HepG2 (cell line): Measurements from ENCODE around the gene SLC35F6. TPM values are rescaled to one million over a fixed set of nuclear protein-coding genes. Genes with fewer than 3 reads are reported as not detected.

Source experiments
- ARHGAP35 ChIP-seq: sonication (generic); formaldehyde crosslinking; IDR thresholded peaks from 2 replicates; pipeline ENCODE4 v1.9.0; 2022; ENCODE audit warnings: mild to moderate bottlenecking, inconsistent platforms, moderate library complexity, missing genetic modification reagents, borderline replicate concordance
- BCL6 ChIP-seq: IDR thresholded peaks from 2 replicates; pipeline ENCODE4 v1.6.1; 2016; ENCODE audit warnings: missing genetic modification reagents, missing compliant biosample characterization
- KDM3A ChIP-seq: IDR thresholded peaks from 2 replicates; pipeline ENCODE4 v1.6.1; 2018; ENCODE audit warnings: low read depth, missing compliant biosample characterization
- NCOA5 ChIP-seq: sonication (generic); formaldehyde crosslinking; IDR thresholded peaks from 2 replicates; pipeline ENCODE4 v1.4.0; 2020; ENCODE audit warnings: missing genetic modification reagents
- PHF5A ChIP-seq: IDR thresholded peaks from one replicate; pipeline ENCODE4 v1.6.1; 2018; ENCODE audit warnings: low read depth, missing genetic modification reagents; ENCODE audit not compliant: unreplicated experiment
- SRSF4 ChIP-seq: fragments of 200-400 bp; formaldehyde crosslinking; IDR thresholded peaks from one replicate; pipeline ENCODE4 v1.6.1; 2018; ENCODE audit warnings: mild to moderate bottlenecking, low read depth, low read length, moderate library complexity; ENCODE audit not compliant: poor library complexity, severe bottlenecking
- ZNF619 ChIP-seq: sonication (generic); formaldehyde crosslinking; IDR thresholded peaks from 2 replicates; pipeline ENCODE4 v1.4.0; 2020; ENCODE audit warnings: mild to moderate bottlenecking, missing genetic modification reagents
- polyA plus RNA-seq, 8 experiments: library from polyadenylated mRNA; depleted of rRNA in 3 of 8; stranded (reverse) in 7 of 8; unstranded in 1 of 8; fragments of >200 nt; fragmentation: Illumina TruSeq in 4 of 8; extraction: Trizol in 4 of 8; gene quantifications; 2 replicates each; pipeline versions ENCODE4 v1.2.1 to v1.2.3, GENCODE V29; 2011 to 2016; ENCODE audit warnings: low read depth in 4 of 8, missing spikeins in 1 of 8, mixed read lengths in 1 of 8; ENCODE audit not compliant: insufficient read depth in 1 of 8
- total RNA-seq, 5 experiments: library from RNA; depleted of rRNA; stranded (reverse); fragments of >200 nt; fragmentation: Illumina TruSeq; extraction: Trizol; gene quantifications; 2 replicates each; pipeline ENCODE4 v1.2.3, GENCODE V29; 2016; ENCODE audit warnings: low read depth in 1 of 5
- TF ChIP-seq, protein P1 (sequence below): sonication (generic); formaldehyde crosslinking; IDR thresholded peaks from 2 replicates; pipeline ENCODE4 v1.5.0; 2020; ENCODE audit warnings: mild to moderate bottlenecking, missing genetic modification reagents, borderline replicate concordance
- TF ChIP-seq, protein P2 (sequence below): IDR thresholded peaks from 2 replicates; pipeline ENCODE4 v1.6.1; 2016; ENCODE audit warnings: low read depth, missing genetic modification reagents, missing compliant biosample characterization
- TF ChIP-seq, protein P3 (sequence below): sonication (generic); formaldehyde crosslinking; IDR thresholded peaks from 2 replicates; pipeline ENCODE4 v1.8.1; 2023; ENCODE audit warnings: mild to moderate bottlenecking, inconsistent platforms, moderate library complexity, missing genetic modification reagents, borderline replicate concordance
- TF ChIP-seq, protein P4 (sequence below): sonication (generic); formaldehyde crosslinking; IDR thresholded peaks from 2 replicates; pipeline ENCODE4 v1.8.1; 2022; ENCODE audit warnings: mild to moderate bottlenecking, missing genetic modification reagents
- TF ChIP-seq, protein P5 (sequence below): IDR thresholded peaks from 2 replicates; pipeline ENCODE4 v1.6.1; 2016; ENCODE audit warnings: missing compliant biosample characterization, missing genetic modification reagents, borderline replicate concordance

Gene SLC35F6
- total and polyA plus RNA-seq, 2 of the 13 experiments (the other 11 are each of a cell fraction or from before 2014, with no cell fraction given): 15.2 to 21.2 TPM

DNA sequence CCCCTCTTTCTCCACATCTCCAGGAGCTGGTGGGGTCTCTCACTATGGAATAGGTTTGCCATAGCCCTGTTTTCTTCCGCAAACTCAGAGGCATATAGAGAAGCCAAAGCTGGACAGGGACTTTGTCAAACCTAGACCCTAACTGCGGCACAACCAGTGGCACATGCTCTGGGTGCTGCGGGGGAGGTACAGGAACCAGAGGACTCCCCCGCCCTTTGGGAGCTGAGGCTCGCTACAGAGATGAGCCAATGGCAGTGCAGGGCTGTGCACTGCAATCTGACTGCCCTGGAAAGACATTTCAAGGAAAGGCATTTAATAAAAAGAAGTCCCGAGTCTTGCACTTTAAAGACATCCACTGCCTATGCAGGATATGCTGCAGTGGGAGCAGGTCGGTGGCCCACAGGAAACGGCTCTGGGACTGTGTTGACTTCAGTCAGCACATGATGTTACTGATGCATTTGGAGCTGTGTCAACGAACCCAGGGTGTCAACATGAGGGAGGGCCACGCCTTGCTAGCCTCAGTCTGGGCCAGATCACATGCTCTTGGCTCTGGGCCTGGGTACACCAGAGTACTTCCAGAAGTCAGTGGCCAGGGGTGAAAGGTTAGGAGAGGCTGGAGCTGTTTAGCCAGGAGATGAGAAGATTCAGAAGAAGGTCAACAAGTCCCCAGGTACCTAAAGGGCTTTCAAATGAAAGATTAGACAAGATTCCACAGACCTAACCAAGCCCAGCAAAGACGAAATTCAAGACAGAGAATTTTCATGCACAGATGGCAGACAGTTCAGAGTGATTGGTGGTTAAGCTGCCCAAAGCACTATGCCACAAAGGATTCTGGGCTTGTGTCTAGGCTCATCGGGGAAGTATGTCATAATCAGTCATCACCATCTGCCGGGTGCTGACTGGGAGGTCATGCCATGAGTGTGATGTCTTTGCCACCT is 8.2 kb downstream of the SLC35F6 start (continued):
- TF ChIP-seq, protein P1, sequence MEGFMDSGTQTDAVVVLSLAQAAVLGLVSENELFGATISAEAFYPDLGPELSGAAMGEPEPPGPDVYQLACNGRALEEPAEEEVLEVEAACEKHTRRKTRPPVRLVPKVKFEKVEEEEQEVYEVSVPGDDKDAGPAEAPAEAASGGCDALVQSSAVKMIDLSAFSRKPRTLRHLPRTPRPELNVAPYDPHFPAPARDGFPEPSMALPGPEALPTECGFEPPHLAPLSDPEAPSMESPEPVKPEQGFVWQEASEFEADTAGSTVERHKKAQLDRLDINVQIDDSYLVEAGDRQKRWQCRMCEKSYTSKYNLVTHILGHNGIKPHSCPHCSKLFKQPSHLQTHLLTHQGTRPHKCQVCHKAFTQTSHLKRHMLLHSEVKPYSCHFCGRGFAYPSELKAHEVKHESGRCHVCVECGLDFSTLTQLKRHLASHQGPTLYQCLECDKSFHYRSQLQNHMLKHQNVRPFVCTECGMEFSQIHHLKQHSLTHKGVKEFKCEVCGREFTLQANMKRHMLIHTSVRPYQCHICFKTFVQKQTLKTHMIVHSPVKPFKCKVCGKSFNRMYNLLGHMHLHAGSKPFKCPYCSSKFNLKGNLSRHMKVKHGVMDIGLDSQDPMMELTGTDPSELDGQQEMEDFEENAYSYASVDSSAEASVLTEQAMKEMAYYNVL (CRISPR knock-in tag): no peak
- TF ChIP-seq SRSF4: no peak
- TF ChIP-seq, protein P2, sequence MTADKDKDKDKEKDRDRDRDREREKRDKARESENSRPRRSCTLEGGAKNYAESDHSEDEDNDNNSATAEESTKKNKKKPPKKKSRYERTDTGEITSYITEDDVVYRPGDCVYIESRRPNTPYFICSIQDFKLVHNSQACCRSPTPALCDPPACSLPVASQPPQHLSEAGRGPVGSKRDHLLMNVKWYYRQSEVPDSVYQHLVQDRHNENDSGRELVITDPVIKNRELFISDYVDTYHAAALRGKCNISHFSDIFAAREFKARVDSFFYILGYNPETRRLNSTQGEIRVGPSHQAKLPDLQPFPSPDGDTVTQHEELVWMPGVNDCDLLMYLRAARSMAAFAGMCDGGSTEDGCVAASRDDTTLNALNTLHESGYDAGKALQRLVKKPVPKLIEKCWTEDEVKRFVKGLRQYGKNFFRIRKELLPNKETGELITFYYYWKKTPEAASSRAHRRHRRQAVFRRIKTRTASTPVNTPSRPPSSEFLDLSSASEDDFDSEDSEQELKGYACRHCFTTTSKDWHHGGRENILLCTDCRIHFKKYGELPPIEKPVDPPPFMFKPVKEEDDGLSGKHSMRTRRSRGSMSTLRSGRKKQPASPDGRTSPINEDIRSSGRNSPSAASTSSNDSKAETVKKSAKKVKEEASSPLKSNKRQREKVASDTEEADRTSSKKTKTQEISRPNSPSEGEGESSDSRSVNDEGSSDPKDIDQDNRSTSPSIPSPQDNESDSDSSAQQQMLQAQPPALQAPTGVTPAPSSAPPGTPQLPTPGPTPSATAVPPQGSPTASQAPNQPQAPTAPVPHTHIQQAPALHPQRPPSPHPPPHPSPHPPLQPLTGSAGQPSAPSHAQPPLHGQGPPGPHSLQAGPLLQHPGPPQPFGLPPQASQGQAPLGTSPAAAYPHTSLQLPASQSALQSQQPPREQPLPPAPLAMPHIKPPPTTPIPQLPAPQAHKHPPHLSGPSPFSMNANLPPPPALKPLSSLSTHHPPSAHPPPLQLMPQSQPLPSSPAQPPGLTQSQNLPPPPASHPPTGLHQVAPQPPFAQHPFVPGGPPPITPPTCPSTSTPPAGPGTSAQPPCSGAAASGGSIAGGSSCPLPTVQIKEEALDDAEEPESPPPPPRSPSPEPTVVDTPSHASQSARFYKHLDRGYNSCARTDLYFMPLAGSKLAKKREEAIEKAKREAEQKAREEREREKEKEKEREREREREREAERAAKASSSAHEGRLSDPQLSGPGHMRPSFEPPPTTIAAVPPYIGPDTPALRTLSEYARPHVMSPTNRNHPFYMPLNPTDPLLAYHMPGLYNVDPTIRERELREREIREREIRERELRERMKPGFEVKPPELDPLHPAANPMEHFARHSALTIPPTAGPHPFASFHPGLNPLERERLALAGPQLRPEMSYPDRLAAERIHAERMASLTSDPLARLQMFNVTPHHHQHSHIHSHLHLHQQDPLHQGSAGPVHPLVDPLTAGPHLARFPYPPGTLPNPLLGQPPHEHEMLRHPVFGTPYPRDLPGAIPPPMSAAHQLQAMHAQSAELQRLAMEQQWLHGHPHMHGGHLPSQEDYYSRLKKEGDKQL (CRISPR knock-in tag): no peak
- TF ChIP-seq, protein P3, sequence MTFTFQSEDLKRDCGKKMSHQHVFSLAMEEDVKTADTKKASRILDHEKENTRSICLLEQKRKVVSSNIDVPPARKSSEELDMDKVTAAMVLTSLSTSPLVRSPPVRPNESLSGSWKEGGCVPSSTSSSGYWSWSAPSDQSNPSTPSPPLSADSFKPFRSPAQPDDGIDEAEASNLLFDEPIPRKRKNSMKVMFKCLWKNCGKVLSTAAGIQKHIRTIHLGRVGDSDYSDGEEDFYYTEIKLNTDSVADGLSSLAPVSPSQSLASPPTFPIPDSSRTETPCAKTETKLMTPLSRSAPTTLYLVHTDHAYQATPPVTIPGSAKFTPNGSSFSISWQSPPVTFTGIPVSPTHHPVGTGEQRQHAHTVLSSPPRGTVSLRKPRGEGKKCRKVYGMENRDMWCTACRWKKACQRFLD: no peak
- no peak for TF ChIP-seq PHF5A (CRISPR knock-in tag)
- TF ChIP-seq BCL6: peak; percentile 67
- TF ChIP-seq NCOA5 (CRISPR knock-in tag): no peak
- TF ChIP-seq, protein P4, sequence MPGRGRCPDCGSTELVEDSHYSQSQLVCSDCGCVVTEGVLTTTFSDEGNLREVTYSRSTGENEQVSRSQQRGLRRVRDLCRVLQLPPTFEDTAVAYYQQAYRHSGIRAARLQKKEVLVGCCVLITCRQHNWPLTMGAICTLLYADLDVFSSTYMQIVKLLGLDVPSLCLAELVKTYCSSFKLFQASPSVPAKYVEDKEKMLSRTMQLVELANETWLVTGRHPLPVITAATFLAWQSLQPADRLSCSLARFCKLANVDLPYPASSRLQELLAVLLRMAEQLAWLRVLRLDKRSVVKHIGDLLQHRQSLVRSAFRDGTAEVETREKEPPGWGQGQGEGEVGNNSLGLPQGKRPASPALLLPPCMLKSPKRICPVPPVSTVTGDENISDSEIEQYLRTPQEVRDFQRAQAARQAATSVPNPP (CRISPR knock-in tag): no peak
- TF ChIP-seq, protein P5, sequence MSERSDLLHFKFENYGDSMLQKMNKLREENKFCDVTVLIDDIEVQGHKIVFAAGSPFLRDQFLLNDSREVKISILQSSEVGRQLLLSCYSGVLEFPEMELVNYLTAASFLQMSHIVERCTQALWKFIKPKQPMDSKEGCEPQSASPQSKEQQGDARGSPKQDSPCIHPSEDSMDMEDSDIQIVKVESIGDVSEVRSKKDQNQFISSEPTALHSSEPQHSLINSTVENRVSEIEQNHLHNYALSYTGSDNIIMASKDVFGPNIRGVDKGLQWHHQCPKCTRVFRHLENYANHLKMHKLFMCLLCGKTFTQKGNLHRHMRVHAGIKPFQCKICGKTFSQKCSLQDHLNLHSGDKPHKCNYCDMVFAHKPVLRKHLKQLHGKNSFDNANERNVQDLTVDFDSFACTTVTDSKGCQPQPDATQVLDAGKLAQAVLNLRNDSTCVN: peak; percentile 88; the same call in 1 of the 2 replicates
- no peak for TF ChIP-seq ARHGAP35
- no peak for TF ChIP-seq KDM3A (CRISPR knock-in tag)
- no peak for TF ChIP-seq ZNF619 (CRISPR knock-in tag)
